ENCODE results near the gene DIO3.

- no peak for TF ChIP-seq CTCF (IDR thresholded peaks at IDR 0.05; ENCODE audit: low read depth, low read length, poor library complexity, severe bottlenecking)
- no peak for TF ChIP-seq EZH2phosphoT487 (IDR thresholded peaks at IDR 0.05; ENCODE audit: borderline replicate concordance, low read length)
Measured at GRCh38 chr14:101514136-101514535, 47.2 kb upstream of the DIO3 start.
